Neuron (in vitro differentiated cells): ENCODE results near the gene PTBP3.
"Not testable (repeated sequence)": the region's sequence is repeated elsewhere in the genome, so short reads cannot be mapped to it uniquely, and the experiment has no call there.

ENCODE experiments used
- H2AFZ ChIP-seq: one replicate; pipeline ENCODE4 v1.6.1; 2013; ENCODE audit warnings: low read depth, mild to moderate bottlenecking, inconsistent platforms, low read length, moderate library complexity
- H3K27me3 ChIP-seq: one replicate; pipeline ENCODE4 v1.6.1; 2013; ENCODE audit warnings: low read length; ENCODE audit not compliant: insufficient read depth
- H3K36me3 ChIP-seq: one replicate; pipeline ENCODE4 v1.6.1; 2013; ENCODE audit warnings: low read length; ENCODE audit not compliant: insufficient read depth
- H3K4me1 ChIP-seq: one replicate; pipeline ENCODE4 v1.6.1; 2013; ENCODE audit warnings: low read length; ENCODE audit not compliant: insufficient read depth
- H3K4me3 ChIP-seq: 2 replicates; pipeline ENCODE4 v1.5.1; 2013; ENCODE audit warnings: mild to moderate bottlenecking, low read length, moderate library complexity
- H3K9me3 ChIP-seq: one replicate; pipeline ENCODE4 v1.6.1; 2013; ENCODE audit warnings: low read length

Gene PTBP3

GRCh38 chr9:112332977-112333638 is at the start of gene PTBP3:
TSS of gene PTBP3 (minus strand) at chr9:112333619. CDS start at chr9:112297865, 35,754 bp downstream.
- no peaks in the 10 kb centered on the region for H3K9me3 ChIP-seq
- peak within 1 kb of the TSS; percentile 78 for H2AFZ ChIP-seq
- peak within 1 kb of the TSS; percentile 99 for H3K4me3 ChIP-seq

GRCh38 chr9:112382501-112383364 is 49.3 kb upstream of the PTBP3 start:
- H2AFZ ChIP-seq = no peak overlapping the region
- H3K27me3 ChIP-seq = no peaks in the 10 kb centered on the region
- H3K9me3 ChIP-seq = no peaks in the 10 kb centered on the region
- peaks cover 13% of the 10 kb centered on the region for H3K4me1 ChIP-seq
- H3K36me3 ChIP-seq = peaks cover 5% of the 10 kb centered on the region
- no peak overlapping the region for H3K4me3 ChIP-seq

More at GRCh38 chr9:112332977-112333638, at the start of gene PTBP3:
- H3K27me3 ChIP-seq = no peaks in the 10 kb centered on the region
- H3K36me3 ChIP-seq = no peaks in the 10 kb centered on the region
- H3K4me1 ChIP-seq = peaks cover 16% of the 10 kb centered on the region

GRCh38 chr9:112382066-112382465 is 48.6 kb upstream of the PTBP3 start:
- no peaks in the 10 kb centered on the region for H3K27me3 ChIP-seq
- H3K4me1 ChIP-seq = peaks cover 16% of the 10 kb centered on the region

GRCh38 chr9:112380825-112381221 is 47.4 kb upstream of the PTBP3 start:
- H3K9me3 ChIP-seq = no peaks in the 10 kb centered on the region
- H3K4me3 ChIP-seq = peak overlapping the region; percentile 96
- peaks cover 3% of the 10 kb centered on the region for H3K36me3 ChIP-seq
- no peaks in the 10 kb centered on the region for H3K27me3 ChIP-seq
- H2AFZ ChIP-seq = peak overlapping the region; percentile 99
- H3K4me1 ChIP-seq = peaks cover 16% of the 10 kb centered on the region

More at GRCh38 chr9:112382066-112382465, 48.6 kb upstream of the PTBP3 start:
- no peak overlapping the region for H2AFZ ChIP-seq
- H3K9me3 ChIP-seq = no peaks in the 10 kb centered on the region
- no peak overlapping the region for H3K4me3 ChIP-seq
- H3K36me3 ChIP-seq = peaks cover 3% of the 10 kb centered on the region

- Histone ChIP-seq H3K4me3 (peak within 1 kb of the TSS; percentile 96), H3K4me1 (peaks cover 16% of the 10 kb centered on the region), H3K9me3 (peaks cover 2% of the 10 kb centered on the region), H2AFZ (peak within 1 kb of the TSS; percentile 99), H3K27me3 (no peaks in the 10 kb centered on the region), H3K36me3 (peaks cover 3% of the 10 kb centered on the region)
Observed at GRCh38 chr9:112380102-112380824, 46.8 kb upstream of the PTBP3 start, which contains the start of gene HSDL2. TSS of gene HSDL2 (plus strand) at chr9:112380108. CDS start at chr9:112380164, 56 bp downstream.

GRCh38 chr9:112379177-112380101 is 46.0 kb upstream of the PTBP3 start:
- peaks cover 2% of the 10 kb centered on the region for H3K9me3 ChIP-seq
- no peaks in the 10 kb centered on the region for H3K27me3 ChIP-seq
- H3K4me1 ChIP-seq = peaks cover 16% of the 10 kb centered on the region
- peak overlapping the region; percentile 96 for H3K4me3 ChIP-seq
- no peaks in the 10 kb centered on the region for H3K36me3 ChIP-seq
- H2AFZ ChIP-seq = peak overlapping the region; percentile 99

- H3K4me1 ChIP-seq = peaks cover 16% of the 10 kb centered on the region
- peak overlapping the region; percentile 96 for H3K4me3 ChIP-seq
- no peaks in the 10 kb centered on the region for H3K27me3 ChIP-seq
- H3K9me3 ChIP-seq = peaks cover 2% of the 10 kb centered on the region
- peak overlapping the region; percentile 73 for H2AFZ ChIP-seq
- no peaks in the 10 kb centered on the region for H3K36me3 ChIP-seq
Observed at GRCh38 chr9:112378328-112379176, 45.1 kb upstream of the PTBP3 start.

- H3K9me3 ChIP-seq = peaks cover 2% of the 10 kb centered on the region
- H2AFZ ChIP-seq = no peak overlapping the region
- peaks cover 16% of the 10 kb centered on the region for H3K4me1 ChIP-seq
- peak overlapping the region; percentile 96 for H3K4me3 ChIP-seq
- no peaks in the 10 kb centered on the region for H3K27me3 ChIP-seq
- no peaks in the 10 kb centered on the region for H3K36me3 ChIP-seq
Observed at GRCh38 chr9:112377684-112378327, 44.4 kb upstream of the PTBP3 start.

- no peak overlapping the region for H2AFZ ChIP-seq
- H3K4me3 ChIP-seq = no peak overlapping the region
- H3K9me3 ChIP-seq = peaks cover 2% of the 10 kb centered on the region
- no peaks in the 10 kb centered on the region for H3K36me3 ChIP-seq
- peaks cover 16% of the 10 kb centered on the region for H3K4me1 ChIP-seq
- H3K27me3 ChIP-seq = no peaks in the 10 kb centered on the region
Observed at GRCh38 chr9:112377087-112377486, 43.7 kb upstream of the PTBP3 start.

GRCh38 chr9:112375361-112375760 is 41.9 kb upstream of the PTBP3 start:
- Histone ChIP-seq H3K36me3 (no peaks in the 10 kb centered on the region), H2AFZ (no peak overlapping the region), H3K4me1 (peaks cover 10% of the 10 kb centered on the region), H3K4me3 (no peak overlapping the region), H3K9me3 (peaks cover 2% of the 10 kb centered on the region), H3K27me3 (no peaks in the 10 kb centered on the region)

GRCh38 chr9:112374232-112374631 is 40.8 kb upstream of the PTBP3 start:
- not testable (repeated sequence) for H3K27me3 ChIP-seq, H3K36me3 ChIP-seq, H3K9me3 ChIP-seq, H2AFZ ChIP-seq, H3K4me3 ChIP-seq
- peaks cover 10% of the 10 kb centered on the region for H3K4me1 ChIP-seq
